Central memory CD8-positive, alpha-beta T cell (primary cell): ENCODE data around the gene IRF2.

Source experiments
- ATAC-seq: fragments of 150-1000 bp; cut with Tn5 transposase; replicated peaks from 2 replicates; pipeline ENCODE4 v1.10.0; 2022; ENCODE audit warnings: mild to moderate bottlenecking, moderate FRiP score, moderate number of reproducible peaks; ENCODE audit not compliant: poor library complexity, severe bottlenecking; ENCODE audit errors: extremely low read depth
- DNase-seq, 2 donors: peaks; one replicate each; pipeline ENCODE4 v3.0.0; 2021; ENCODE audit warnings: low spot score in 2 of 2
- H3K27ac Mint-ChIP-seq: one replicate; pipeline ENCODE4 v1.8.0; 2022; ENCODE audit warnings: low read depth, mild to moderate bottlenecking, moderate library complexity, mixed read lengths
- H3K27me3 Mint-ChIP-seq: one replicate; pipeline ENCODE4 v1.8.0; 2022; ENCODE audit warnings: mixed read lengths
- H3K36me3 Mint-ChIP-seq: one replicate; pipeline ENCODE4 v1.8.0; 2022; ENCODE audit warnings: mild to moderate bottlenecking, moderate library complexity, mixed read lengths; ENCODE audit not compliant: insufficient read depth
- H3K4me1 Mint-ChIP-seq: one replicate; pipeline ENCODE4 v1.8.0; 2022; ENCODE audit warnings: mixed read lengths
- H3K4me3 Mint-ChIP-seq: one replicate; pipeline ENCODE4 v1.8.0; 2022; ENCODE audit warnings: mild to moderate bottlenecking, moderate library complexity, mixed read lengths
- H3K9me3 Mint-ChIP-seq: one replicate; pipeline ENCODE4 v1.8.0; 2022; ENCODE audit warnings: mixed read lengths

The IRF2 gene

GRCh38 chr4:184364100-184364921 lies 110.0 kb downstream of the IRF2 start:
- ATAC-seq (no peak), DNase-seq (no peak)
- Mint-ChIP-seq H3K27ac (peak overlapping the region; percentile 73), H3K36me3 (peaks cover 2% of the 10 kb centered on the region), H3K4me1 (peaks cover 8% of the 10 kb centered on the region), H3K4me3 (no peak overlapping the region), H3K9me3 (no peaks in the 10 kb centered on the region), H3K27me3 (no peaks in the 10 kb centered on the region)

- H3K27me3 Mint-ChIP-seq: no peaks in the 10 kb centered on the region
- H3K4me3 Mint-ChIP-seq: no peak overlapping the region
- DNase-seq: no peak
- peaks cover 8% of the 10 kb centered on the region for H3K4me1 Mint-ChIP-seq
- no peaks in the 10 kb centered on the region for H3K9me3 Mint-ChIP-seq
- H3K36me3 Mint-ChIP-seq: no peaks in the 10 kb centered on the region
- no peak overlapping the region for H3K27ac Mint-ChIP-seq
- ATAC-seq: no peak
These were observed 111.1 kb downstream of the IRF2 start for GRCh38 chr4:184363258-184363657.

- H3K9me3 Mint-ChIP-seq: no peaks in the 10 kb centered on the region
- H3K4me1 Mint-ChIP-seq: peaks cover 8% of the 10 kb centered on the region
- no peak overlapping the region for H3K4me3 Mint-ChIP-seq
- DNase-seq (no peak), ATAC-seq (no peak)
- no peaks in the 10 kb centered on the region for H3K36me3 Mint-ChIP-seq
- no peaks in the 10 kb centered on the region for H3K27me3 Mint-ChIP-seq
- no peak overlapping the region for H3K27ac Mint-ChIP-seq
These were observed 112.0 kb downstream of the IRF2 start for GRCh38 chr4:184362396-184362795.

GRCh38 chr4:184361443-184361842 lies 112.9 kb downstream of the IRF2 start:
- Mint-ChIP-seq H3K4me3 (no peak overlapping the region), H3K36me3 (no peaks in the 10 kb centered on the region), H3K27ac (no peak overlapping the region), H3K4me1 (peaks cover 8% of the 10 kb centered on the region), H3K27me3 (no peaks in the 10 kb centered on the region), H3K9me3 (no peaks in the 10 kb centered on the region)
- DNase-seq (no peak), ATAC-seq (no peak)

GRCh38 chr4:184359888-184360287 lies 114.5 kb downstream of the IRF2 start:
- H3K4me1 Mint-ChIP-seq: peaks cover 9% of the 10 kb centered on the region
- DNase-seq (no peak), ATAC-seq (no peak)
- no peaks in the 10 kb centered on the region for H3K27me3 Mint-ChIP-seq
- no peak overlapping the region for H3K27ac Mint-ChIP-seq
- H3K4me3 Mint-ChIP-seq: no peak overlapping the region
- H3K36me3 Mint-ChIP-seq: no peaks in the 10 kb centered on the region
- H3K9me3 Mint-ChIP-seq: no peaks in the 10 kb centered on the region

GRCh38 chr4:184358521-184359232 lies 115.7 kb downstream of the IRF2 start:
- Mint-ChIP-seq H3K27me3 (no peaks in the 10 kb centered on the region), H3K9me3 (no peaks in the 10 kb centered on the region), H3K4me3 (no peak overlapping the region), H3K27ac (no peak overlapping the region), H3K36me3 (no peaks in the 10 kb centered on the region), H3K4me1 (peaks cover 5% of the 10 kb centered on the region)
- ATAC-seq (no peak), DNase-seq (no peak)

GRCh38 chr4:184357772-184358171 lies 116.6 kb downstream of the IRF2 start:
- no peak overlapping the region for H3K4me3 Mint-ChIP-seq
- H3K4me1 Mint-ChIP-seq: peaks cover 5% of the 10 kb centered on the region
- no peak for ATAC-seq
- H3K9me3 Mint-ChIP-seq: no peaks in the 10 kb centered on the region
- DNase-seq: no peak
- no peak overlapping the region for H3K27ac Mint-ChIP-seq
- no peaks in the 10 kb centered on the region for H3K27me3 Mint-ChIP-seq
- H3K36me3 Mint-ChIP-seq: no peaks in the 10 kb centered on the region

- Mint-ChIP-seq H3K9me3 (no peaks in the 10 kb centered on the region), H3K36me3 (no peaks in the 10 kb centered on the region), H3K4me1 (peaks cover 5% of the 10 kb centered on the region), H3K27me3 (no peaks in the 10 kb centered on the region), H3K27ac (no peak overlapping the region), H3K4me3 (no peak overlapping the region)
- DNase-seq (no peak), ATAC-seq (no peak)
These were observed 117.2 kb downstream of the IRF2 start for GRCh38 chr4:184357165-184357564.

GRCh38 chr4:184356366-184356765 lies 118.0 kb downstream of the IRF2 start:
- H3K27me3 Mint-ChIP-seq: no peaks in the 10 kb centered on the region
- ATAC-seq: no peak
- no peak overlapping the region for H3K27ac Mint-ChIP-seq
- no peaks in the 10 kb centered on the region for H3K36me3 Mint-ChIP-seq
- no peak overlapping the region for H3K4me3 Mint-ChIP-seq
- H3K4me1 Mint-ChIP-seq: peaks cover 5% of the 10 kb centered on the region
- DNase-seq: no peak
- no peaks in the 10 kb centered on the region for H3K9me3 Mint-ChIP-seq

GRCh38 chr4:184355857-184356256 lies 118.5 kb downstream of the IRF2 start:
- DNase-seq: no peak
- Mint-ChIP-seq H3K27me3 (no peaks in the 10 kb centered on the region), H3K9me3 (no peaks in the 10 kb centered on the region), H3K4me1 (peaks cover 5% of the 10 kb centered on the region), H3K27ac (no peak overlapping the region), H3K4me3 (no peak overlapping the region), H3K36me3 (no peaks in the 10 kb centered on the region)
- ATAC-seq: no peak

GRCh38 chr4:184355111-184355604 lies 119.2 kb downstream of the IRF2 start:
- Mint-ChIP-seq H3K4me3 (no peak overlapping the region), H3K9me3 (no peaks in the 10 kb centered on the region), H3K36me3 (no peaks in the 10 kb centered on the region), H3K27me3 (no peaks in the 10 kb centered on the region), H3K4me1 (peaks cover 5% of the 10 kb centered on the region), H3K27ac (no peak overlapping the region)
- DNase-seq (no peak), ATAC-seq (peak; percentile 62)

GRCh38 chr4:184352891-184353290 lies 121.5 kb downstream of the IRF2 start:
- ATAC-seq (no peak), DNase-seq (no peak)
- peaks cover 16% of the 10 kb centered on the region for H3K4me1 Mint-ChIP-seq
- H3K4me3 Mint-ChIP-seq: no peak overlapping the region
- no peaks in the 10 kb centered on the region for H3K27me3 Mint-ChIP-seq
- H3K27ac Mint-ChIP-seq: no peak overlapping the region
- H3K36me3 Mint-ChIP-seq: no peaks in the 10 kb centered on the region
- H3K9me3 Mint-ChIP-seq: no peaks in the 10 kb centered on the region
